NB4 (cell line): Measurements from ENCODE around the gene OR6N2.

Source experiments
- DNase-seq: peaks from one replicate; pipeline ENCODE4 v3.0.0; 2010; ENCODE audit warnings: low read depth
- H3K4me3 ChIP-seq: one replicate; pipeline ENCODE4 v1.5.1; 2011; ENCODE audit warnings: mild to moderate bottlenecking, low read depth, low read length, moderate library complexity
- MYC ChIP-seq: IDR thresholded peaks from 2 replicates; pipeline ENCODE4 v1.6.1; 2011; ENCODE audit warnings: low read depth, low read length
- POLR2A ChIP-seq: IDR thresholded peaks from 2 replicates; pipeline ENCODE4 v1.6.1; 2011; ENCODE audit warnings: mild to moderate bottlenecking; ENCODE audit not compliant: insufficient read length; ENCODE audit errors: extremely low read depth
- TF ChIP-seq, protein P1 (sequence below): IDR thresholded peaks from 2 replicates; pipeline ENCODE4 v1.6.1; 2011; ENCODE audit warnings: low read depth, low read length
- TF ChIP-seq, protein P2 (sequence below): IDR thresholded peaks from one replicate; pipeline ENCODE4 v1.5.1; 2012; ENCODE audit warnings: low read depth, low read length

Gene OR6N2

DNA sequence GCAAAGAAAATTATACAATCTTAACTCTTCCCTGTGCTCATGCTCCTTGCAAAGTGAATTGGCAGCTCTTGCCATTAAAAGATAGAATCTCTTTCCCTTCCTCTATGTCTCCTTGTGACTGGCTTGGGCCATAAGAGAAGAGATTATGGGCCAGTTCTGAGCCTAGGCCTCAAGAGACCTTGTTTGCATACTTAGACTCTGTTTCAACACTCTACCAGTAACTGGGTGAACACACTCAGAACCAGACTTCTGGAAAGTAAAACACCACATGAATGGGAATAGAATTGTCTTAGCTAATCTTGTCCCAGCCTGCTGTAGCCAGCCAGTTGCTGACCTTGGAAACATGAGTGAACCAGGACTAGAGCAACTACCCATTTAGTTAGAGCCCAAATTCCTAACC is 45.2 kb downstream of the OR6N2 start:
- H3K4me3 ChIP-seq = no peak overlapping the region
- no peak for DNase-seq
- TF ChIP-seq MYC (no peak), POLR2A (no peak)
- TF ChIP-seq, protein P1, sequence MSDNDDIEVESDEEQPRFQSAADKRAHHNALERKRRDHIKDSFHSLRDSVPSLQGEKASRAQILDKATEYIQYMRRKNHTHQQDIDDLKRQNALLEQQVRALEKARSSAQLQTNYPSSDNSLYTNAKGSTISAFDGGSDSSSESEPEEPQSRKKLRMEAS = no peak
- TF ChIP-seq, protein P2, sequence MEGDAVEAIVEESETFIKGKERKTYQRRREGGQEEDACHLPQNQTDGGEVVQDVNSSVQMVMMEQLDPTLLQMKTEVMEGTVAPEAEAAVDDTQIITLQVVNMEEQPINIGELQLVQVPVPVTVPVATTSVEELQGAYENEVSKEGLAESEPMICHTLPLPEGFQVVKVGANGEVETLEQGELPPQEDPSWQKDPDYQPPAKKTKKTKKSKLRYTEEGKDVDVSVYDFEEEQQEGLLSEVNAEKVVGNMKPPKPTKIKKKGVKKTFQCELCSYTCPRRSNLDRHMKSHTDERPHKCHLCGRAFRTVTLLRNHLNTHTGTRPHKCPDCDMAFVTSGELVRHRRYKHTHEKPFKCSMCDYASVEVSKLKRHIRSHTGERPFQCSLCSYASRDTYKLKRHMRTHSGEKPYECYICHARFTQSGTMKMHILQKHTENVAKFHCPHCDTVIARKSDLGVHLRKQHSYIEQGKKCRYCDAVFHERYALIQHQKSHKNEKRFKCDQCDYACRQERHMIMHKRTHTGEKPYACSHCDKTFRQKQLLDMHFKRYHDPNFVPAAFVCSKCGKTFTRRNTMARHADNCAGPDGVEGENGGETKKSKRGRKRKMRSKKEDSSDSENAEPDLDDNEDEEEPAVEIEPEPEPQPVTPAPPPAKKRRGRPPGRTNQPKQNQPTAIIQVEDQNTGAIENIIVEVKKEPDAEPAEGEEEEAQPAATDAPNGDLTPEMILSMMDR = no peak

DNA sequence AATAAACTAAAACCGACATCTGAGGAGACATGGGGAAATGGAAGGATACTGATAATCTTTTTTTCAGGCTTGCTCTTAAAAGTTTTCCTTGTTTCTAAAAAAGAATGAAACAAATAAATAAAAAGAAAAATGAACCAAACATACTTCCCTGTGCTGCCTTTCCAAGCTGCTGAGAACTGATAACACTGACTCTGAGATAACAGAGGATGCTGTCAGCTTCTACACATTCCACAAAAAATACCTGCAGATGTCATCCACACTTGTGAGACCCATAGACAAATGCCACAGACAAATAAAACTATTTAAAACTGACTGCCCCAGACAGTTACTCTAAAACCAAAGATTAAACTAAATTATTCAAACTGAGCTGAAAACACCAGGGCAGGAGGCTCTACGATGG is 48.5 kb downstream of the OR6N2 start:
- TF ChIP-seq, protein P2 = no peak
- TF ChIP-seq MYC (no peak), POLR2A (no peak)
- TF ChIP-seq, protein P1 = no peak
- no peak for DNase-seq
- H3K4me3 ChIP-seq = no peak overlapping the region

DNA sequence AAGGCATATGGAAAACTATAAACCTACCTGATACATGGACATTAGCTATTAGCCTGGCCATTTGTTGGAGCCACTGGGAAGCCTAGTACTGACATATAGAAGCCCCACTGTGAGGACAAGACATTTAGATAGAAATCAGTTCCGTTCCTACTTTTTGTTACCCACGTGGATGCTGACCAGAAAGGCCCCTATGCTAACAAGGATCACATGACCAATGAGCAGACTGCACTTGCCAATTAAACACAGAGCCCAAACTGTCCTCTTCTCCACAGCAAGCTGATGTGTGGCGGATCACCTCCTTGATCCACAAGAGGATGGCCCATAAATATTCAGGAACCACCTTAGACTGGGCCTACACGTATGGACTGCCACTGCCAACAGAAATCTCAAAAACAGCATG is 49.3 kb downstream of the OR6N2 start:
- H3K4me3 ChIP-seq = no peak overlapping the region
- DNase-seq = no peak
- TF ChIP-seq, protein P1 = no peak
- TF ChIP-seq MYC (no peak), POLR2A (no peak)
- TF ChIP-seq, protein P2 = no peak

DNA sequence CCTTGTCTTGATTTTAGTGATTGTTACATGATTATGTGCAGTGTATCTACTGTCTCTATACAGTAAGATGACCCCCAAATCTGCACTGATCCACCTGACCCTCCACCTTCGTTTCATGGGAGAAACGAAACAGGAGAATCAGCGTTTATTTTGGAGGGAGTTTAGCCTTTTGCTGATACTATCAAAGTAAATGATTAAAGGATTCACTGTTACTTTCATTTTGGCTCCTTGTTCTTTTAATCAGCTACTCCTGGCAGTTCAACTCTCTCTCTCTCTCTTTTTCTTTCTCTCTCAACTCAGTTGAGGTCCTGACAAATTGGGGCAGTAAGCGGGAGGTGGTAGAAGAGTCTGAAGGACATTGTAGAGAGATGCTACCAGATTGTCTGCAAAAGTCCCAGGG is 50.6 kb downstream of the OR6N2 start:
- TF ChIP-seq, protein P1 = no peak
- TF ChIP-seq, protein P2 = no peak
- DNase-seq = no peak
- no peak overlapping the region for H3K4me3 ChIP-seq

DNA sequence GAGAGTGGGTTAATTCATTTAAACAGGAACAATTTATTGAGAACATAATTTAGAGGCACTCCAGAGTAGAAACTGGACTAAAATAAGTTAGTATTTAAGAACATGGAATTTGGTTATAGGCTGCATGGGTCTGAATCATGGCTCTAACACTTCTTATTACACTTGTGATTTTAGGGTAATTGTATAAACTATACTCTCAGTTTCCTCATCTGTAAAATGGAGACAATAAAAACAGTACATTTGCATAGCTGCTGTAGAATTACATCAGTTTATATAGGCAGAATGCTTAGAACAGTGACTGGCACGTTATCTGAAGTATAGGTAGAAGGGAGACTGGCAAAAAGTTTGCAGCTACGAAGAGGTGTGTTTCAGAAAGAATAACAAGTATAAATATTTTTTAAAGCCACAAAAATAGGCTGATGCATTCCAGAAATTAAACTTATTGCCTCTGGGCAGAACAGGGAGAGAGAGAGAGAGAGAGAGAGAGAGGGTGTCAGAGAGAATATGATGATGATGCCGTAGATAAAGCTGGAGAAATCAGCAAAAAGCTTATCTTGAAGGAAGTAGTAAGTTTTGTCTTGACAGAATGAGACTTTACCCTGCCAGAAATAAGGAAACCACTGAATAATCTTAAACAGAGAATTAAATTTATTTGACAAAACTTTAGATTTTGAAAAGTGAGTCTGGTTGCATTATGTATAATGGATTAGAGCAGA is 52.3 kb downstream of the OR6N2 start:
- no peak overlapping the region for H3K4me3 ChIP-seq
- DNase-seq = no peak
- TF ChIP-seq POLR2A (no peak), MYC (no peak)
- TF ChIP-seq, protein P1 = no peak
- TF ChIP-seq, protein P2 = no peak
